ENCODE measurements around the gene ASB7. TPM values are rescaled to one million over a fixed set of nuclear protein-coding genes. Genes with fewer than 3 reads are reported as not detected.
"Not testable (repeated sequence)": the region's sequence is repeated elsewhere in the genome, so short reads cannot be mapped to it uniquely, and the experiment has no call there.

The ASB7 gene
- total and polyA plus RNA-seq, 3 experiments from 2014 or later: 11.2 to 16.0 (median 14.9) TPM

GRCh38 chr15:100588638-100589242 lies 13.6 kb upstream of the ASB7 start:
- CTCF ChIA-PET: interaction anchor here (1.2 kb wide), 1 partner anchor 17 kb away, joined by 3 read pairs; no protein-coding TSS in a partner anchor
- no peaks in the 10 kb centered on the region for H3K27me3 ChIP-seq (ENCODE audit: insufficient read depth, low read length, poor library complexity, severe bottlenecking)
- no peak overlapping the region for H3K4me3 Mint-ChIP-seq
- no peaks in the 10 kb centered on the region for H3K27me3 Mint-ChIP-seq
- POLR2A ChIA-PET: no interaction called here
- H3K9me3 ChIP-seq (ENCODE audit: low read length): peaks cover 5% of the 10 kb centered on the region
- H3K27ac ChIP-seq (ENCODE audit: low read depth, low read length): no peak overlapping the region
- H3K36me3 Mint-ChIP-seq: peaks cover 17 to 43% (median 18%) of the 10 kb centered on the region in 3 donors
- H3K36me3 ChIP-seq (ENCODE audit: insufficient read depth, low read length): no peaks in the 10 kb centered on the region
- no peak for DNase-seq
- peaks cover 35% of the 10 kb centered on the region for H3K4me1 ChIP-seq (ENCODE audit: insufficient read depth, low read length)
- peaks cover 0 to 5% (median 0%) of the 10 kb centered on the region in 5 donors for H3K9me3 Mint-ChIP-seq
- peaks cover 42 to 67% (median 67%) of the 10 kb centered on the region in 3 donors for H3K4me1 Mint-ChIP-seq
- no peak overlapping the region for H3K27ac Mint-ChIP-seq
- no peak overlapping the region for H3K4me3 ChIP-seq (ENCODE audit: low read length)

GRCh38 chr15:100591163-100591562 lies 11.2 kb upstream of the ASB7 start:
- H3K4me1 ChIP-seq (ENCODE audit: insufficient read depth, low read length): peaks cover 50% of the 10 kb centered on the region
- H3K4me3 Mint-ChIP-seq; CTCF ChIA-PET; POLR2A ChIA-PET; H3K9me3 ChIP-seq (ENCODE audit: low read length); H3K9me3 Mint-ChIP-seq; H3K27ac ChIP-seq (ENCODE audit: low read depth, low read length); H3K27me3 Mint-ChIP-seq; DNase-seq; H3K27me3 ChIP-seq (ENCODE audit: insufficient read depth, low read length, poor library complexity, severe bottlenecking); H3K4me3 ChIP-seq (ENCODE audit: low read length); H3K36me3 ChIP-seq (ENCODE audit: insufficient read depth, low read length): not testable (repeated sequence)
- Mint-ChIP-seq H3K36me3 (peaks cover 10 to 23% (median 16%) of the 10 kb centered on the region in 3 donors), H3K4me1 (peaks cover 47 to 70% (median 70%) of the 10 kb centered on the region in 3 donors), H3K27ac (peak overlapping the region in 1 of 8 donors; percentile 60)

GRCh38 chr15:100591835-100592234 lies 10.6 kb upstream of the ASB7 start:
- Histone ChIP-seq H3K27me3 (ENCODE audit: insufficient read depth, low read length, poor library complexity, severe bottlenecking) (no peaks in the 10 kb centered on the region), H3K36me3 (ENCODE audit: insufficient read depth, low read length) (no peaks in the 10 kb centered on the region), H3K9me3 (ENCODE audit: low read length) (peaks cover 5% of the 10 kb centered on the region), H3K4me1 (ENCODE audit: insufficient read depth, low read length) (peaks cover 55% of the 10 kb centered on the region), H3K27ac (ENCODE audit: low read depth, low read length) (no peak overlapping the region), H3K4me3 (ENCODE audit: low read length) (no peak overlapping the region)
- DNase-seq: no peak
- H3K9me3 Mint-ChIP-seq: peaks cover 0 to 5% (median 0%) of the 10 kb centered on the region in 5 donors
- ChIA-PET POLR2A (no interaction called here), CTCF (no interaction called here)
- no peak overlapping the region for H3K4me3 Mint-ChIP-seq
- H3K4me1 Mint-ChIP-seq: peaks cover 53 to 75% (median 73%) of the 10 kb centered on the region in 3 donors
- H3K27me3 Mint-ChIP-seq: no peaks in the 10 kb centered on the region
- H3K36me3 Mint-ChIP-seq: peaks cover 9 to 21% (median 15%) of the 10 kb centered on the region in 3 donors
- peak overlapping the region in 4 of 8 donors; percentile 21 to 71 (median 50) for H3K27ac Mint-ChIP-seq

DNA sequence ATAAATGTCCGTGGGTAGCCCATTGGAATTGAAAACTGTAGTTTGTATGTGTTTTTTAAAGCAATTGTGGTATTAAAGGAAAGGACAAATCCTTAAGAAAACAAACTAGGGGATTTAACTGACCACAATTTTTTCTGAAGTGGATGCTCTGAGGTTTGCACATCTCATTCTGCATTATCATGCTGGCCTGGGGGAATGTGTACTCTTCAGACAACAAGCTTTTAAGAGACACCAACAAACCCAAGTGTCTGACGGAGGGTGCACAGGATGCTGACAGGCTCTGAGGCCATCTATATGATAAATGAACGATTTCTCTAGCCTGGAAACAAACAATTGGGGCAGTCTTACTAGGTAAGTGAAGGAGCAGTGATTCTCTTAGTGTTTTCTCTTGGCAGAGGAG lies 9.5 kb upstream of the ASB7 start:
- no peaks in the 10 kb centered on the region for H3K36me3 ChIP-seq (ENCODE audit: insufficient read depth, low read length)
- ChIA-PET CTCF (no interaction called here), POLR2A (no interaction called here)
- peak overlapping the region in 2 of 7 donors; percentile 10 to 37 for H3K4me3 Mint-ChIP-seq
- peaks cover 0 to 4% (median 0%) of the 10 kb centered on the region in 5 donors for H3K9me3 Mint-ChIP-seq
- no peak overlapping the region for H3K4me3 ChIP-seq (ENCODE audit: low read length)
- peaks cover 5% of the 10 kb centered on the region for H3K9me3 ChIP-seq (ENCODE audit: low read length)
- peaks cover 7 to 18% (median 13%) of the 10 kb centered on the region in 3 donors for H3K36me3 Mint-ChIP-seq
- H3K4me1 Mint-ChIP-seq: peaks cover 61 to 80% (median 73%) of the 10 kb centered on the region in 3 donors
- H3K27ac Mint-ChIP-seq: peak overlapping the region in 7 of 8 donors; percentile 28 to 90 (median 53)
- no peak for DNase-seq
- H3K27ac ChIP-seq (ENCODE audit: low read depth, low read length): no peak overlapping the region
- H3K27me3 ChIP-seq (ENCODE audit: insufficient read depth, low read length, poor library complexity, severe bottlenecking): no peaks in the 10 kb centered on the region
- no peaks in the 10 kb centered on the region for H3K27me3 Mint-ChIP-seq
- H3K4me1 ChIP-seq (ENCODE audit: insufficient read depth, low read length): peaks cover 64% of the 10 kb centered on the region

DNA sequence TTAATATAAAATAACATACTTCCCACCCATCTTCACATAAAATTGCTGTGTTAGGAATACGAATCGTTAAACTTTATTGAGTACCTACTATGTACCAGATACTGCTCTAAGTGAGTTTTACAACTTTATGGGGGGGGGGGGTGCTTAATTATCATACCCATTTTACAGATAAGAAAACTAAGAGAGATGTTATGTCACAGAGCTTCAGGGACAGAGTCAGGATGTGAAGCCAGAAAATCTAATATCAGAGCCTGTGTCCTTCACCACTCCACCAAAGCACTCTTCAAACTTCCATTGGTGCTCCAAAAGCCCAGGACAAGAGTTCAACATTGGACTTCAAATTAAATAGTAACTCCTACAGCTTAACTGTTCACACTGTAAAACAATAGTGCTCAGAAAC lies 9.0 kb upstream of the ASB7 start:
- CTCF ChIA-PET: interaction anchor here (0.6 kb wide), 1 partner anchor 687 kb away, joined by 4 read pairs; no protein-coding TSS in a partner anchor
- peaks cover 69% of the 10 kb centered on the region for H3K4me1 ChIP-seq (ENCODE audit: insufficient read depth, low read length)
- H3K27me3 Mint-ChIP-seq: no peaks in the 10 kb centered on the region
- peak overlapping the region; percentile 23 to 90 (median 61) for H3K27ac Mint-ChIP-seq
- H3K36me3 Mint-ChIP-seq: peaks cover 6 to 17% (median 9%) of the 10 kb centered on the region in 3 donors
- no peak overlapping the region for H3K27ac ChIP-seq (ENCODE audit: low read depth, low read length)
- H3K4me1 Mint-ChIP-seq: peaks cover 64 to 85% (median 73%) of the 10 kb centered on the region in 3 donors
- H3K9me3 ChIP-seq (ENCODE audit: low read length): peaks cover 5% of the 10 kb centered on the region
- no peaks in the 10 kb centered on the region for H3K27me3 ChIP-seq (ENCODE audit: insufficient read depth, low read length, poor library complexity, severe bottlenecking)
- POLR2A ChIA-PET: no interaction called here
- no peak for DNase-seq
- H3K9me3 Mint-ChIP-seq: peaks cover 0 to 3% (median 0%) of the 10 kb centered on the region in 5 donors
- H3K36me3 ChIP-seq (ENCODE audit: insufficient read depth, low read length): no peaks in the 10 kb centered on the region
- no peak overlapping the region for H3K4me3 ChIP-seq (ENCODE audit: low read length)
- H3K4me3 Mint-ChIP-seq: peak overlapping the region in 1 of 7 donors; percentile 15

DNA sequence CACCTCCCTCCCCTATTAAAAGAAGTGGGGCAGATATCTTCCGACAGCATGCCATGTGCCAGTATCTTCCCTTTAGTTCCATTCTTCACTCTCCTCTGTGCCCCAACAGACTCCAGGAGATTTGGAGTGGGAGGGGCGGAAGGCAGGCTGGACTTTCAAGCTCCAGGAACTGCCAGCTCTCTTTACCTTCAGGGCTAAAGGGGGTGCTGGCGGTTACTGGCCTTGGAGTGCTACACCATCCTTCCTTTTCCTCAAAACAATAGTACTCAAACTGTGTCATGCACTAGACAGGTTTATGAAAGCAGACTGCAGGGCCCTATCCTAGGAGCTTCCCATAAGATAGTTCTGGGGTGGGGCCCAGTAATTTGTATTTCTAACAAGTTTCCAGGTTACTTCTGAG lies 6.4 kb upstream of the ASB7 start:
- Histone ChIP-seq H3K27me3 (ENCODE audit: insufficient read depth, low read length, poor library complexity, severe bottlenecking) (no peaks in the 10 kb centered on the region), H3K27ac (ENCODE audit: low read depth, low read length) (peak overlapping the region; percentile 64), H3K36me3 (ENCODE audit: insufficient read depth, low read length) (no peaks in the 10 kb centered on the region), H3K4me1 (ENCODE audit: insufficient read depth, low read length) (peaks cover 90% of the 10 kb centered on the region), H3K9me3 (ENCODE audit: low read length) (no peaks in the 10 kb centered on the region), H3K4me3 (ENCODE audit: low read length) (peak overlapping the region; percentile 47)
- Mint-ChIP-seq H3K4me1 (peaks cover 62 to 79% (median 74%) of the 10 kb centered on the region in 3 donors), H3K36me3 (peaks cover 0 to 7% (median 5%) of the 10 kb centered on the region in 3 donors), H3K9me3 (no peaks in the 10 kb centered on the region), H3K27ac (peak overlapping the region; percentile 90 to 100 (median 96)), H3K27me3 (no peaks in the 10 kb centered on the region), H3K4me3 (peak overlapping the region; percentile 82 to 93 (median 84))
- DNase-seq: no peak
- ChIA-PET POLR2A (no interaction called here), CTCF (interaction anchor here (1.2 to 2.7 kb wide), 3 partner anchors 10 to 246 kb away, joined by 4 to 14 read pairs (median 10); no protein-coding TSS in a partner anchor)

DNA sequence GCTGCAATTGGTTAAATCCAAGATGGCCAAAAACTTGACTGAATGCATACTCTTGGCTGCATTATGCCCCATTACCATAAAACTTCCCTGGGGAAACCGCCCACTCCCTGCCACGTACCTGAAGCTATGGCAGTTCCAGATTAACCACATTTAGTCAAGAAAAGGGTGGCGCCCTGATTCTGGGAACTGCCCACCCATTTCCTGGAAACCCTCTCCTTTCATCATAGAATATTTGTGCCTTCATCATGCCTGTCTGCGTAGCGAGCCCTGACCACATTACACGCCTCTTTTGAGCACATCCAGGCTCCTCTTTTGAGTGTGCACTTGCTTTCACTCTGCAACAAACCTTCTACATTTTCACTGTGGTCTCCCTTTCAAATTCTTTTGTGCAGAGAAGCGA lies 5.6 kb upstream of the ASB7 start:
- peak overlapping the region; percentile 64 for H3K27ac ChIP-seq (ENCODE audit: low read depth, low read length)
- ChIA-PET CTCF (interaction anchor here (2.3 to 2.7 kb wide), 2 partner anchors 24 to 247 kb away, joined by 10 to 14 read pairs; no protein-coding TSS in a partner anchor), POLR2A (no interaction called here)
- H3K27me3 Mint-ChIP-seq: no peaks in the 10 kb centered on the region
- peaks cover 54 to 71% (median 71%) of the 10 kb centered on the region in 3 donors for H3K4me1 Mint-ChIP-seq
- H3K4me3 ChIP-seq (ENCODE audit: low read length): peak overlapping the region; percentile 47
- H3K36me3 ChIP-seq (ENCODE audit: insufficient read depth, low read length): no peaks in the 10 kb centered on the region
- no peaks in the 10 kb centered on the region for H3K27me3 ChIP-seq (ENCODE audit: insufficient read depth, low read length, poor library complexity, severe bottlenecking)
- peaks cover 90% of the 10 kb centered on the region for H3K4me1 ChIP-seq (ENCODE audit: insufficient read depth, low read length)
- peak overlapping the region; percentile 90 to 100 (median 96) for H3K27ac Mint-ChIP-seq
- peaks cover 0 to 2% (median 2%) of the 10 kb centered on the region in 3 donors for H3K36me3 Mint-ChIP-seq
- H3K9me3 ChIP-seq (ENCODE audit: low read length): no peaks in the 10 kb centered on the region
- peak overlapping the region; percentile 82 to 93 (median 84) for H3K4me3 Mint-ChIP-seq
- no peaks in the 10 kb centered on the region for H3K9me3 Mint-ChIP-seq
- peak; percentile 60 to 94 (median 86) for DNase-seq

GRCh38 chr15:100597862-100598261 lies 4.5 kb upstream of the ASB7 start:
- Mint-ChIP-seq H3K36me3 (peaks cover 0 to 4% (median 0%) of the 10 kb centered on the region in 3 donors), H3K27ac (peak overlapping the region; percentile 85 to 100 (median 96)), H3K27me3 (no peaks in the 10 kb centered on the region), H3K4me1 (peaks cover 45 to 63% (median 61%) of the 10 kb centered on the region in 3 donors), H3K4me3 (peak overlapping the region; percentile 43 to 91 (median 63)), H3K9me3 (no peaks in the 10 kb centered on the region)
- CTCF ChIA-PET: interaction anchor here (0.7 to 1.1 kb wide), 4 partner anchors 10 to 259 kb away, joined by 3 to 4 read pairs (median 3); no protein-coding TSS in a partner anchor
- Histone ChIP-seq H3K27me3 (ENCODE audit: insufficient read depth, low read length, poor library complexity, severe bottlenecking) (no peaks in the 10 kb centered on the region), H3K36me3 (ENCODE audit: insufficient read depth, low read length) (no peaks in the 10 kb centered on the region), H3K4me1 (ENCODE audit: insufficient read depth, low read length) (peaks cover 80% of the 10 kb centered on the region), H3K27ac (ENCODE audit: low read depth, low read length) (peak overlapping the region; percentile 64), H3K9me3 (ENCODE audit: low read length) (no peaks in the 10 kb centered on the region), H3K4me3 (ENCODE audit: low read length) (peak overlapping the region; percentile 47)
- POLR2A ChIA-PET: interaction anchor here (0.9 kb wide), 1 partner anchor 8 kb away, joined by 3 read pairs; no protein-coding TSS in a partner anchor
- DNase-seq: no peak

Measured in CD8-positive, alpha-beta memory T cell (primary cell).